Upper lobe of left lung (tissue), 6 donors: ENCODE data around the gene NDUFA8. TPM values are rescaled to one million over a fixed set of nuclear protein-coding genes. Genes with fewer than 3 reads are reported as not detected.
A peak's percentile ranks its signal among the peaks of the same experiment; 100 is the strongest.

Experiments used
- ATAC-seq, 2 donors: fragments of 200-7000 bp; cut with Tn5 transposase; one replicate each; pipeline ENCODE4 v1.9.1; 2022; ENCODE audit warnings: mild to moderate bottlenecking in 2 of 2, moderate library complexity in 2 of 2; ENCODE audit not compliant: low FRiP score in 2 of 2
- DNase-seq, 2 donors: peaks; one replicate each; pipeline ENCODE4 v3.0.0-alpha.2; 2019 to 2020
- H3K27ac ChIP-seq, 4 donors: fragments of 200-600 bp; sonication (generic); one replicate each; pipeline ENCODE4 v1.5.1; 2016 to 2019
- H3K27me3 ChIP-seq, 4 donors: fragments of 200-600 bp; sonication (generic); one replicate each; pipeline ENCODE4 v1.5.1; 2017 to 2019
- H3K36me3 ChIP-seq, 4 donors: fragments of 200-600 bp; sonication (generic); one replicate each; pipeline ENCODE4 v1.5.1; 2016 to 2019
- H3K4me1 ChIP-seq, 4 donors: fragments of 200-600 bp; sonication (generic); one replicate each; pipeline ENCODE4 v1.5.1; 2018 to 2019
- H3K4me3 ChIP-seq, 4 donors: fragments of 200-600 bp; sonication (generic); one replicate each; pipeline ENCODE4 v1.5.1; 2017 to 2019; ENCODE audit warnings: mild to moderate bottlenecking in 2 of 4, moderate library complexity in 1 of 4
- H3K9me3 ChIP-seq, 4 donors: fragments of 200-600 bp; sonication (generic); one replicate each; pipeline ENCODE4 v1.5.1; 2018 to 2019
- EP300 ChIP-seq, 4 donors: sonication (generic); formaldehyde crosslinking; IDR thresholded peaks; one replicate each; pipeline ENCODE4 v1.5.1; 2017; ENCODE audit warnings: antibody characterized with exemption in 4 of 4, control low read depth in 2 of 4
- POLR2A ChIP-seq, 4 donors: fragments of 450-650 bp; IDR thresholded peaks; one replicate each; pipeline ENCODE4 v1.5.1; 2016 to 2017; ENCODE audit warnings: antibody characterized with exemption in 4 of 4, mild to moderate bottlenecking in 2 of 4
- POLR2AphosphoS5 ChIP-seq, 2 donors: sonication (generic); formaldehyde crosslinking; IDR thresholded peaks; one replicate each; pipeline ENCODE4 v1.5.1; 2017; ENCODE audit warnings: antibody characterized with exemption in 2 of 2
- WGBS, 2 donors: methylation state at CpG; one replicate each; pipeline ENCODE4 v1.1.5; 2017 to 2018; 5-methylcytosine and 5-hydroxymethylcytosine counted together
- total RNA-seq, 6 donors: library from RNA; depleted of rRNA in 4 of 6; stranded (reverse); fragments of >200 nt in 4 of 6; gene quantifications; one replicate each; pipeline versions ENCODE4 v1.1.0 to v1.2.1, GENCODE V29; 2016 to 2021
- TF ChIP-seq, protein P1 (sequence below), 6 experiments: fragments of 450-650 bp in 4 of 6; fragments of 200-600 bp in 2 of 6; sonication (generic) in 2 of 6; IDR thresholded peaks; one replicate each; pipeline ENCODE4 v1.5.1; 2016 to 2019; ENCODE audit warnings: antibody characterized with exemption in 6 of 6
- donor health status: DM: no; HTN: no; CAD: no; lungs with moderate emphysema.
- donor health status: DM: no; HTN: yes; CAD: no; lungs with severe emphysema.

NDUFA8 gene
- total RNA-seq, 6 donors from 2014 or later: 25.6 to 46.5 (median 35.5) TPM

DNA sequence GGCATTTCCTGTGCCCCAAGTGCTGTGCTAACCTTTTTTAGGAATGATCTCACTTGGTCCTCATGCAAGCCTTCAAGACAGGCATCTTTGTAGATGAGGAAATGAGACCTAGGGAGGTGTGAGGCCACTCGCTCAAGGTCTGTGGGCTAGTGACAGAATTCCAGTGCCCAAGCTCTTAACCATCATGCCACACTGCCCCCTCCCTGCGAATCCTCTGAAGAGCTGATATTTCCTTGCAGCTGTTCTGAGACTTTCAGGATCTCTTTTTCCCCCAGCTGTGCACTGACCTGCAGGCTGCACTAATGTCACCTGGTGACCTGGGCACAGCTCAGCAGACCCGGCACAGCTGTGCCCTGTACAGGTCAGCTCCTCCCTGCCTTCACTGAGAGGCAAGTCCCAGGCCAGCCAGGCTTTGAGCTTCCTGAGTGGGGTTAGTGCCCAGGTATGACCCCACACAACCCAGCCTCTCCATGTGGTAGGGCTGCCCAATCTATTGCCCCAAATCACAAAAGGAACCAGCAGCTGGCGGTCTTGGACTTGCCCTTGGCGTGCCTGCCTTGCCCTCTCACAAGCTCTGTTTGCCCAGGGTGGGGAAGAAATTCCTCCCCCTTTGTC is 32.8 kb upstream of the NDUFA8 start:
- no peaks in the 10 kb centered on the region for H3K9me3 ChIP-seq
- H3K4me3 ChIP-seq: no peak overlapping the region
- no peaks in the 10 kb centered on the region for H3K36me3 ChIP-seq
- no peak for TF ChIP-seq POLR2AphosphoS5 (IDR thresholded peaks at IDR 0.05)
- TF ChIP-seq, protein P1, sequence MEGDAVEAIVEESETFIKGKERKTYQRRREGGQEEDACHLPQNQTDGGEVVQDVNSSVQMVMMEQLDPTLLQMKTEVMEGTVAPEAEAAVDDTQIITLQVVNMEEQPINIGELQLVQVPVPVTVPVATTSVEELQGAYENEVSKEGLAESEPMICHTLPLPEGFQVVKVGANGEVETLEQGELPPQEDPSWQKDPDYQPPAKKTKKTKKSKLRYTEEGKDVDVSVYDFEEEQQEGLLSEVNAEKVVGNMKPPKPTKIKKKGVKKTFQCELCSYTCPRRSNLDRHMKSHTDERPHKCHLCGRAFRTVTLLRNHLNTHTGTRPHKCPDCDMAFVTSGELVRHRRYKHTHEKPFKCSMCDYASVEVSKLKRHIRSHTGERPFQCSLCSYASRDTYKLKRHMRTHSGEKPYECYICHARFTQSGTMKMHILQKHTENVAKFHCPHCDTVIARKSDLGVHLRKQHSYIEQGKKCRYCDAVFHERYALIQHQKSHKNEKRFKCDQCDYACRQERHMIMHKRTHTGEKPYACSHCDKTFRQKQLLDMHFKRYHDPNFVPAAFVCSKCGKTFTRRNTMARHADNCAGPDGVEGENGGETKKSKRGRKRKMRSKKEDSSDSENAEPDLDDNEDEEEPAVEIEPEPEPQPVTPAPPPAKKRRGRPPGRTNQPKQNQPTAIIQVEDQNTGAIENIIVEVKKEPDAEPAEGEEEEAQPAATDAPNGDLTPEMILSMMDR (IDR thresholded peaks at IDR 0.05): no peak
- no peak for TF ChIP-seq POLR2A (IDR thresholded peaks at IDR 0.05)
- no peak for TF ChIP-seq EP300 (IDR thresholded peaks at IDR 0.05)
- 55 to 84% methylated on average over 2 to 5 of the region's 5 CpGs for WGBS, 2 donors
- DNase-seq (no peak), ATAC-seq (peak in 1 of 2 donors; percentile 18)
- no peak overlapping the region for H3K27ac ChIP-seq
- no peaks in the 10 kb centered on the region for H3K4me1 ChIP-seq
- no peaks in the 10 kb centered on the region for H3K27me3 ChIP-seq

DNA sequence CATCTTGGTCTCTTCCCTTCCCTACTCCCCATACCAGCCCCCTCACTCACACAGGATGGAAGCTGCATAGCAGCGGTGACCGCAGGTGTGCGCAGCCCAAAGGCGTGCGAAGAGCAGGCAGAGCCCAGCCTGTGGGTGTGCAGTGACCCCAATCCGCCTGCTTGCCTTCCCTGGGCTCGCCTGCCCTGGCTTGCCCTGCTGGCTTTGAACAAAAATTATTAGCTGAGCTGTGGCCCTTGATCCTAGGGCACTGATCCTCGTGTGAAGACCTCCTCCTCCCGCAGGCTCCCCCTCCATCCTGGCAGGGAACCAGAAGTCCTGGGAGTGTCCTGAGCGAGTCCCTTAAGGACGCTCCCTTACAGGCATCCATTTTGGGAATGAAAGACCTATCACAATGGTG is 32.0 kb upstream of the NDUFA8 start:
- H3K27ac ChIP-seq: no peak overlapping the region
- no peaks in the 10 kb centered on the region for H3K36me3 ChIP-seq
- DNase-seq: peak in 1 of 2 donors; percentile 52
- no peaks in the 10 kb centered on the region for H3K27me3 ChIP-seq
- no peaks in the 10 kb centered on the region for H3K9me3 ChIP-seq
- TF ChIP-seq, protein P1 (IDR thresholded peaks at IDR 0.05): no peak
- TF ChIP-seq POLR2A (IDR thresholded peaks at IDR 0.05): no peak
- no peak for TF ChIP-seq POLR2AphosphoS5 (IDR thresholded peaks at IDR 0.05)
- no peak for TF ChIP-seq EP300 (IDR thresholded peaks at IDR 0.05)
- no peak overlapping the region for H3K4me3 ChIP-seq
- 72 to 73% methylated on average over 10 to 11 of the region's 11 CpGs for WGBS, 2 donors
- ATAC-seq: peak in 1 of 2 donors; percentile 5
- H3K4me1 ChIP-seq: no peaks in the 10 kb centered on the region

DNA sequence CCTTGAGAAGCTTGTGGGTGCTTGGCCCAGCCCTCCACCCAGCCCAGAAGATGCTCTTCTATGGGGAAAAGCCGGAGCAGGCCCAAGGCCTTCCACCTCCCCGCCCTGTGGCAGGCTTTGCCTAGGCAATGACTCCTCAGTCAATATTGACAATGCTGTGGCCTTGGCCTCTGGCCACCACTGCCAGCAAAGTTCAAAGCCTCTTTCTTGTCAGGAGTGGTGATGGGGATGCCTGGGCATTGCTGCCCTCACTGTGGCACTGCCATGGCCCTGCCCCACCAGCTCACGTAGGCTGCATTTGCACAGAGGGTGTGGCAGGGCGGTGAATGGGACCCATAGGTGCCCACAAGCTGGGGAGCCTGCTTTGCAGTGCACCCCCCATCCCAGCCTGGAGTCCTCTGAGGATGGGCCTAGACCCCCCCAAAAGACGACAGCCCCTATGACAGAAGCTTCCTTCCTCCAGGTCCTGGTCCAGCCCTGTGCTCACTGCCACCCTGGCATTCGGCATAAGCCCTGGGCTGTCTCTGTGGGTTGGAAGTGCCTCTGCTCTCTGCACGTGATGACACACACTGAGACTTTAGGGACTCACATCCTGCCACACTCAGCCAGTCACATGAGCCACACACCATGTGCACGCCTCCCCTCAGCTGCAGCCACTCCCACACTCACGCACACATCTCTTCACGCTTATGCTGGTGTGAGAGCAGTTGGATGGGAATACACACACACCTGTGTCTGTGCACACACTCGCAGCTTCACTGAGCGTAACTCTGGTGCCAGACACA is 31.2 kb upstream of the NDUFA8 start:
- 74 to 76% methylated on average over 10 to 12 of the region's 12 CpGs for WGBS, 2 donors
- no peak overlapping the region for H3K27ac ChIP-seq

DNA sequence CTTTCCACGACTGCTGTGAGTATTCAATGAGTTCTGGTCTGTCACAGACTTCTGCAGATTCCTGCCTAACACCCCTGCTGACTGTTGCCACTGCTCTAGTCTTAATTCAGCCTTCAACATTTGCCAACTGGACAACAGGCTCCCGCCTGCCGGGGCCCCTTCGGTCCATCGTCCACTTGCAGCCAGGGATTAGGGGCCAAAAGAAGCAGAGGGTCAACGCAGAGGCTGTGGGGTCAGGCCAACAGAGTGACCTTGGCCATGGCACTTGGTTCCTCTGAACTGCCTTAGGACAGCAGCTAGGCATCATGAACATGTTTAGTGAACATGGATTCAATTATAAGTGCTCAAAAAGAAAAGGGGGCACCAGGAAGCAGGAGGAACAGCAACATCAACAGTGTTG is 28.8 kb upstream of the NDUFA8 start:
- H3K36me3 ChIP-seq: no peaks in the 10 kb centered on the region
- DNase-seq: no peak

More for the DNA sequence above, 31.2 kb upstream of the NDUFA8 start:
- TF ChIP-seq POLR2AphosphoS5 (IDR thresholded peaks at IDR 0.05) (no peak), POLR2A (IDR thresholded peaks at IDR 0.05) (no peak), EP300 (IDR thresholded peaks at IDR 0.05) (no peak)
- TF ChIP-seq, protein P1 (IDR thresholded peaks at IDR 0.05): no peak
- Histone ChIP-seq H3K27me3 (no peaks in the 10 kb centered on the region), H3K36me3 (no peaks in the 10 kb centered on the region), H3K4me3 (no peak overlapping the region), H3K9me3 (no peaks in the 10 kb centered on the region), H3K4me1 (no peaks in the 10 kb centered on the region)
- DNase-seq (peak in 1 of 2 donors; percentile 64), ATAC-seq (no peak)

More for the DNA sequence above, 28.8 kb upstream of the NDUFA8 start:
- no peaks in the 10 kb centered on the region for H3K27me3 ChIP-seq
- 88 to 90% methylated on average over 6 of the region's 6 CpGs for WGBS, 2 donors
- H3K27ac ChIP-seq: no peak overlapping the region
- H3K4me1 ChIP-seq: no peaks in the 10 kb centered on the region
- no peak overlapping the region for H3K4me3 ChIP-seq
- no peaks in the 10 kb centered on the region for H3K9me3 ChIP-seq
- ATAC-seq: no peak
- TF ChIP-seq, protein P1 (IDR thresholded peaks at IDR 0.05): no peak
- TF ChIP-seq POLR2A (IDR thresholded peaks at IDR 0.05): no peak
